GM20431 (cell line): Measurements from ENCODE around the gene ZNF880.
"Not testable (repeated sequence)": the region's sequence is repeated elsewhere in the genome, so short reads cannot be mapped to it uniquely, and the experiment has no call there.

ENCODE experiments used
- in situ Hi-C: fragments of 300-500 bp; cut with MseI, MboI; formaldehyde crosslinking; loops from one replicate; pipeline ENCODE4 v1.15.0; 2020; ENCODE audit warnings: low sequenced_read_pairs; ENCODE audit not compliant: unreplicated experiment

The ZNF880 gene

DNA sequence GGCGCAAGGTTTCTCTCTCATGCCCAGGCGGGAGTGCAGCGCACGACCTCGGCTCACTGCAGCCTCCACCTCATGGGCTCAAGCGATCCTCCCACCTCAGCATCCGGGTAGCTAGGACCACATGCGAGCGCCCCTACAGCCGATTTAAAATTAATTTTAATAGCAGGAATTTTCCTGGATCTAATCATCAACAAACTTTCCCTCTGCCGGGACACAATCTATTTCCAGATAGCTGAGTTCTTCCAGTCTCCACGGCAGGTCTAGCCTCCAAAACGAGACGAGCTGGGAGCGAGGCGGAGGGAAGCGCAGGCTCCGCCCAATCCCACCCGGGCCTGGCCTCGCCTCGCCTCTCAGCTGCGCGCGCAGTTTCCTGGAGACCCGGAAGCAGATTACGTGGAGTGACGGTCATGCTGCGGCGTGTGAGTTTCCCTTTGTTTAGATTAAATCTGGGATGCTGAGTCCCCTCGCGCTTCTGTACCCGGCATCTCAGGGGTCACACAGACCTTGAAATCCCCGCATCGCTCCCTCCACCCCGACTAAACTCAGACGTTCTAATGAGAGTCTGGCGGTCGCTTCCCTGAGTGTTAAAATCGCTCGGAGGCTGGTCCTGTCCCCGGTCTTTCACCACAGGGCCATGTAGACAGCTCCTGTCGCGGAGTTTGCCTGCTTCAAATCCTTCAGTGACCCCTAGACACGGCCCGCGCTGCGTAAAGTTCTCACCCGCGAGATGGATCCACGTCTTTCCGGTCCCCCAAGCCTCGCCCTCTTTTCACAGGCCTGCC is at the start of gene ZNF880:
TSS of gene ZNF880 (plus strand) at position 365 of the 782 bp plus-strand sequence. CDS start at position 408, 43 bp downstream.
- in situ Hi-C loops, result no loop called here

DNA sequence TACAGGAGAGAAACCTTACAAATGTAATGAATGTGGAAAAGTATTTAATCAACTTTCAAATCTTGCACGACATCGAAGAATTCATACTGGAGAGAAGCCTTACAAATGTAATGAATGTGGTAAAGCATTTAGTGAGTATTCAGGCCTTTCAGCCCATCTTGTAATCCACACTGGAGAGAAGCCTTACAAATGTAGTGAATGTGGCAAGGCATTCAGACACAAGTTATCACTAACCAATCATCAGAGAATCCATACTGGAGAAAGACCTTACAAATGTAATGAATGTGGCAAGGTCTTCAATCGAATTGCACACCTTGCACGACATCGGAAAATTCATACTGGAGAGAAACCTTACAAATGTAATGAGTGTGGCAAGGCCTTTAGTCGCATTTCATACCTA is 47.3 kb upstream of the ZNF880 start:
- in situ Hi-C loops, result no loop called here

DNA sequence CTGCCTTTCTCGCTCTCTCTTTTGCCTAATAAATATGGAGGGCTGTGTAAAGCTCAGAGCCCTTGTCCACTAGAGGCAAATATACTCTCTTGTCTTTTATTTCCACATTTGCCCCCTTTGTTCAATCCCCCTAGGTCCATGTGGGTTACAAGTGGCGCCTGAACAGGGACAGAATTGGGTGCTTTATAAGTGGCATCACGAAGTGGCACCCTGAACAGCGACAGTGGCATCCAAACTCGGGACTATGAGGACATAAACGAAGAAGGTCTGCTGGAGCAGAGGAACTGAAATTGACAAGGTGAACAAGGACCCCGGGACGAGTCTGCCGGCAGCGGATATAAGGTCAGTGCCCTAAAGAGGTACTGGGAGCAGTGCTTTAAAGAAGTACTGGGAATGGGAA is 38.0 kb upstream of the ZNF880 start:
- in situ Hi-C loops, result no loop called here

DNA sequence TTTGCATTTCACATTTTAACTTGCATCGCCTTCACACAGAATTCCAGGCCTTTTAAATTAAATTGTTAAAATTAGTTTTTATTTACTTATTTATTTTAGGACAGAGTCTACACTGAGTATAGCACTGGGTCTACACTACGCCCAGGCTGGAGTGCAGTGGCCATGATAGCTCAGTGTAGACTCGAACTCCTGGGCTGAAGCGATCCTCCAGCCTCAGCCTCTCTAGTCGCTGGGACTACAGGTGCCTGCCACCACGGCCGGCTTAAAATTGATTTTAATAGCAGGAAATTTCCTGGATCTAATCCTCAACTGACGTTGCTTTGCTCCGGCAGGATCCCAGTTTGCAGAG is 34.0 kb upstream of the ZNF880 start:
- in situ Hi-C loops, result no loop called here

DNA sequence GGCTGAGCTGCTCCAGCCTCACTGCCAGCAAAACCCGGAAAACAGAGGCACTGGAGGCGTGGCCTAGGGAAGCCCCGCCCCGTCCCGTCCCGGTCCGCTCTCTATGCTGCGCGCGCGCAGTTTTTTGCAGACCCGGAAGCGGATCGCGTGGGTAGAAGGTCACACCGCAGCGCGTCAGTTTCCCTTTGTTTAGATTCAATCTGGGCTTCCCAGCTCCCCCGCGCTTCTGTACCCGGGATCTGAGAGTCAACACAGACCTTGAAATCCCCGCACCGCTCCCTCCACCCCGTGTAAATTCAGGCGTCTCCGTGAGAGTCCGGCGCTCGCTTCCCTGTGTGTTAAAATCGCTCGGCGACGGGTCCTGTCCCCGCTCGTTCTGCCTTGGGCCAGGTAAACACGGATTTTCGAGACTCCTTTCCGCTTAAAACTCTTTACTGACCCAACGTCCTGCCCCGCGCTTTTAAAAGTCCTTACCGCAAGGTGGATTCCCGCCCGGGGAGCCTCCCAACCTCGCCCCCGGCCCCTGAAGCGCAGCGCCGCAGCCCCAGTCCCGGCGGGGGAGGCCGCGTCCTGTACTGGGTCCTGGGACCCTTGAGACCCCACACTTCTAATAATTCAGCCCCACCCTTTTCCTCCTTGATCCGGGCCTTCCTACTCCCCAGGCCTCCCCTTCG is 33.5 kb upstream of the ZNF880 start, which contains the start of gene ZNF610:
TSS of gene ZNF610 (plus strand) at position 127 of the 674 bp plus-strand sequence. CDS start 12,930 bp downstream, outside the sequence.
- in situ Hi-C loops, result no loop called here

DNA sequence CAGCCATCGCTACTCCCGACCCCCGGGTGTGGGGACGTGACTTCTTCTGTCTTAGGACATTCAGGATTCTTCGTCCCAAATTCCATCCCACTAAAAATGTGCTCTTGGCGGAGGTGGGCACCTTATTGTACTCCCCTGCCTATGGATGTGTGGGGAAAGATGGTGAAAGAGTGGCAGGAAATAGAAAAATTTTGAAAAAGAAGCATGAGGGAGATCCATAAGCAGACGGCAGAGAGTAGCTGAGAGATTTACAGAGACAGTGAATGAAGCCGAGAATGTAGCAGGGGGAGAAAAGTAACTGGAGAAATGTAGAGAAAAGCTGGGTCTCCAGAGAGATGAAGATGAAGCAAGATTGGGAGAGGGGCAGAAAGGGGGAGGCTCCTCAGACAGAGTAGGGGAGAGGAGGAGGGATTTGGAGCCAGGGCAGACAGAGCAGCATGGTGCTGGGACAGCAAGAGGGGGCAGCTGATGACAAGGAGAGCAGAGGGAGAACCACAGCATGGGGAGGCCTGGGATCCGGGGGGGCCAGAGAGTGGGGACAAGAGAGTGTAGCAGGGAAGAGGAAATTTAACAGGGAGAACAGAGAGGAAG is 32.8 kb upstream of the ZNF880 start:
- in situ Hi-C loops, result no loop called here

DNA sequence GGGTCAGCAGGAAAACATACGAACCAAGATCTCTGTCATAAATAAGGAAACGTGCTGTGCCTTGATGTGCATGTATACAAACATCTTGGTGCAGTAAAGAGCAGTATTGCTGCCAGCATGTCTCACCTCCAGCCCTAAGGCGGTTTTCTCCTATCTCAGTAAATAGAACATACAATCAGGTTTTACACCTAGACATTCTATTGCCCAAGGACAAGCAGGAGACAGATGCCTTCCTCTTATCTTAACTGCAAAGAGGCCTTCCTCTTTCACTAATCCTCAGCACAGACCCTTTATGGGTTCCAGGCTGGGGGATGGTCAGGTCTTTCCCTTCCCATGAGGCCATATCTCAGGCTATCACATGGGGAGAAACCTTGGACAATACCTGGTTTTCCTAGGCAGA is 30.7 kb upstream of the ZNF880 start:
- in situ Hi-C loops, result not testable (repeated sequence)

DNA sequence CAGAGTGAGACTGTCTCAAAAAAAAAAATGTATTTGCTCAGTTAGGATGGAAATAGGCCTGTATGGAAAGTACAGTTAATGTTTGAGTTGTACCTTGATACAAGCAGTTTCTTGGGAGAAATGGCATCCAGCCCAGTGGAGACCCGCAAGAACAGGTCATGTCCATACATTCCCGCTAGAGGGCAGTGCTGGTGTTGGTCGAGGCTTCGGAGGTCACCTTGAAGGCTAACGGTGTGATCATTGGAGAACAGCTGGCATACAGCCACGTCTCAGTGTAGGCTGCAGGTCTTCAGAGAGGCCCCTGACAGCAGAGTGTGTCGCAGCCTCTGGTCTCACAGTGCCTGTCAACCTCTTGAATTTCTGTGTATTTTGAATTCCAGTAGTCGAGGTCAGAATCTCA is 26.2 kb upstream of the ZNF880 start:
- in situ Hi-C loops, result no loop called here

DNA sequence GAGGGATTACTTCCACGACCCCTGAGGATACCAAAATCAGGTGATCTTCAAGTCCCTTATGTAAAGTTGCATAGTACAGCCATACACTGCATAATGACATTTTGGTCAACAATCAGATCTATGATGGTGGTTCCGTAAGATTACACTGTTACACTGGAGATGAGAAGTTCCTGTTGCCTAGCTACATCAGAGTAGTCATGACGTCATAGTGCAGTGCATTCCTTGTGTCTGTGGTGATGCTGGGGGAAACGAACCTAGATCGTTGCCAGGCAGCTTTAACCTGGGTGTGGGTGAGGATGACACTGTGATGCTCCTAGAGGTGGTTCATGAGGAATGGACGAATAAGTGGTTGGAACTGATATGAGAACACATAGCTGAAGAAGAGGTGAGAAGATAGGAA is 24.6 kb upstream of the ZNF880 start:
- in situ Hi-C loops, result no loop called here

DNA sequence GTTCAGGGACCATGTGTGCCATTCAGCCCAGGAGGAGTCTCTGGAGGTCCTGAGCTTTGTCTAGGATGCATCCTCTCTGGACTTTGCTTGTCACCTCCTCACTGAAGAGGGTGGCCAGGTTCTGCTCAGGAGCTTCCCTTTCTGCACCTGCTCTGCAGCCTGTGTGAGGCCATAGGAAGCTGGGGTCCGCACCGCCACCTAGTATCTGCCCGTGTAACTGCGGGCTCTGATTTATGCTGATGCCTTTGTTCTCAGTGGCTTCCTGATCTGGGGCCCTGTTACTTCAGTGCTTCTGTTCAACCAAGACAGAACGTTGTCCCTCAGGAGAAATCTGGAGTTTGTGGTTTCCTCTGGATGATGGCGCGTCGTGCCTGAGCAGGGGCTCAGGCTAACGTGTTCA is 18.2 kb upstream of the ZNF880 start:
- in situ Hi-C loops, result no loop called here

DNA sequence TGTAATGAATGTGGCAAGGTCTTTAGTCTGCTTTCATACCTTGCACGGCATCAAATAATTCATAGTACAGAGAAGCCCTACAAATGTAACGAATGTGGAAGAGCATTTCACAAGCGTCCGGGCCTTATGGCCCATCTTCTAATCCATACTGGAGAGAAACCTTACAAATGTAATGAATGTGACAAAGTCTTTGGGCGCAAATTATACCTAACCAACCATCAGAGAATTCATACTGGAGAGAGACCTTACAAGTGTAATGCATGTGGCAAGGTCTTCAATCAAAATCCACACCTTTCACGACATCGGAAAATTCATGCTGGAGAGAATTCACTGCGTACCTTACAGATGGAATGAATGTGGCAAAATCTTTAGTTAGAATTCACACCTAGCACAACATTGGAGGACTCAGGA is 3.3 kb upstream of the ZNF880 start:
- in situ Hi-C loops, result no loop called here

DNA sequence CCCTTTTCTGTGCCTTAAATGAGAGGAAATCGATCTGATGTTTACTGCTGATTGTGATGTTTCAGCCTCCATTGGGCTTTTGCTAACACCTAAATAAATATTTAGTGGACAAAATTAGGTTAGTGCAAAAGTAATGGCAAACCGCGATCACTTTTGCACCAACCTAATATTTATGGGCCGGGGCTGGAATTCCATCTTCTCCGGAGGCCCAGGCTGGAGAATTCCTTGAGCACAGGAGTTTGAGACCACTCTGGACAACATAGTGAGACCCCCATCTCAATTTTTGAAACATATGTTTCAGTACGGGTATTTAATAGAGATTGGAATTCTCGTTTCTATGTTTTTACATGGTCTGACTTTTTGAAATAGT is 603 bp downstream of the ZNF880 start:
- in situ Hi-C loops, result no loop called here

DNA sequence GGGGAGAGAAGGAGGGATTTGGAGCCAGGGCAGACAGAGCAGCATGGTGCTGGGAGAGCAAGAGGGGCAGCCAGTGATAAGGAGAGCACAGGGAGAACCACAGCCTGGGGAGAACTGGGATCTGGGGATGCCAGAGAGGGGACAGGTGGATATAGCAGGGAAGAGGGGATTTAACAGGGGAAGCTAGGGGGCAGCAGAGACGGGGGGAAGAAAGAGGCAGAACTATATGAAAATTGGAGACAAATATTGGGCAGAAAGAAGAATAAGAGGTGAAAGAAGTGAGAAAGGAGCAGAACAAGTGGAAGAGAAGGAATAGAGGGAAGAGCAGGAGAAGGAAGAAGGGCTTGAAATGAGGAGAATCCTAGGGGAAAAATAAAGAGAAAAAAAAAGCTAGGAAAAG is 21.4 kb downstream of the ZNF880 start:
- in situ Hi-C loops, result no loop called here

DNA sequence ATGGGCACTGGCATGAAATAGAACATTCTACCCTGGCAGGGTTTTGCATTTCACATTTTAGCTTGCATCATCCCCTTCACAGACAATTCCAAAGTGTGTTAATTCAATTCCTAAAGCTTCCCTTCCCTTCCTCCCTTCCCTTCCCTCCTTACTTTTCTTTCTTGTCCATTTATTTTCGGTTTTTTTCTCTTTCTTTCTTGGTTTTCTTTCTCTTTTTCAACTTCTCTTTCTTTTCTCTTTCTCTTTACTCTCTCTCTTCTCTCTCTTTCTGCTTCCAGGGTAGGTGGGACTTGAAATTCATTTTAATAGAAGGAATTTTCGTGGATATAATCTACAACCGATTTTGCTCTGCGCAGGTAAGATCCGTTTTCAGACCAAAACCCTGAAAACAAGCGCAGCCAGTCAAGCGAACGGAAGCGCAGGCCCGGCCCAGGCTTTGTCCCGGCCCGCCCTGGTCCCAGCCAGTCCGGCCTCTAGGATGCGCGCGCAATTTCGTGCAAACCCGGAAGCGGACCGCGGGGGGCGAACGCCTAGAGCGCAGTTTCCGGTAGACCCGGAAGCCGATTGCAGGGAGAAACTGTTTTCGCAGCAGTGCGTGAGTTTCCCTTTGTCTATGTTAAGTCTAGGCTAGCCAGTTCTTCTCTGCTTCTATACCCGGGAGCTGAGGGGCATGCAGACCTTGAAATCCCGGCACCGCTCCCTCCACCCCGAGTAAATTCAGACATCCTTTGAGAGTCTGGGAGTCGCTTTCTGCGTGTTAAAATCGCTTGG is 27.8 kb downstream of the ZNF880 start, which contains the start of gene ZNF528:
TSS of gene ZNF528 (plus strand) at position 540 of the 771 bp plus-strand sequence. CDS start 4,165 bp downstream, outside the sequence.
- in situ Hi-C loops, result no loop called here

DNA sequence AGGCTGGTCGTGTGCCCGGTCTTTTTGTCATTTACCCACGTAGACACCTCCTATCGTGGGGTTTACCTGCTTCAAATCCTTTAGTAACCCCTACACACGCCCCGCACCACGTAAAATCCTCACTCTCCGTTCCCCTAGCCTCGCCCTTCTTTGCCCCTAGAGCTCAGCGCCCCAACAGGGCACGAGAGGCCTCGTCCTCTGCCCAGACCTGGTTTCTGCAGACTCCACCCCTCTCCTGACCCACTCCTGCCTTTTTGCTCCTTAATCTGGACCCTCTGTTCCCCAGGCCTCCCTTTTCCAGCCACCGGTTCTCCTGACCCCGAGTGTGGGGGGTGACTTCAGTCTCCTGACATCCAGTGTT is 28.3 kb downstream of the ZNF880 start:
- in situ Hi-C loops, result no loop called here

DNA sequence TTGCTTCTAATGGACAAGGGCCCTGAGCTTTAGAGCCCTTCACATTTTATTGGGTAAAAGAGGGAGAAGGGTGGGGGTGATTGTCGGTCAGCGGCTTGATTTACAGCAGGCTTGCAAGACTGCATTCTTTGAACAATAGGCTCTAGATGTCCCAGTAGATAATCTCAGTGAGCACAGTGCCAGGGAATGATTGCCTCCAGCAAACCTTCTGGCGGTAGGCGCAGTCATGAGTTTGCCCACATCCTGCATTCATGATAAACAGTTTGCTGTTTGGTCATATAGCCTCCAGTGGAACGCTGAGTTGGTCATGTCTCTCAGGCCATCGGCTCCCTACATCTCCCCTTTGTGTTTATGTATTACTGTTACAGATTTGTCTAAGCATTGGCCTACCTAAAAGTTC is 40.6 kb downstream of the ZNF880 start:
- in situ Hi-C loops, result no loop called here

DNA sequence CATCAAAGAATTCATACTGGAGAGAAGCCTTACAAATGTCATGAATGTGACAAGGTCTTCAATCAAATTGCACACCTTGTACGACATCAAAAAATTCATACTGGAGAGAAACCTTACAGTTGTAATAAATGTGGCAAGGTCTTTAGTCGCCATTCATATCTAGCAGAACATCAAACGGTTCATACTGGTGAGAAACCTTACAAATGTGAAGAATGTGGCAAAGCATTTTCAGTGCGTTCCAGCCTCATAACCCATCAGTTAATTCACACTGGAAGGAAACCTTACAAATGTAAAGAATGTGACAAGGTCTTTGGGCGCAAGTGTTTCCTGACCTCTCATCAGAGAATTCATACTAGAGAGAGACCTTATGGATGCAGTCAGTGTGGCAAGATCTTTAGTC is 46.0 kb downstream of the ZNF880 start:
- in situ Hi-C loops, result no loop called here

DNA sequence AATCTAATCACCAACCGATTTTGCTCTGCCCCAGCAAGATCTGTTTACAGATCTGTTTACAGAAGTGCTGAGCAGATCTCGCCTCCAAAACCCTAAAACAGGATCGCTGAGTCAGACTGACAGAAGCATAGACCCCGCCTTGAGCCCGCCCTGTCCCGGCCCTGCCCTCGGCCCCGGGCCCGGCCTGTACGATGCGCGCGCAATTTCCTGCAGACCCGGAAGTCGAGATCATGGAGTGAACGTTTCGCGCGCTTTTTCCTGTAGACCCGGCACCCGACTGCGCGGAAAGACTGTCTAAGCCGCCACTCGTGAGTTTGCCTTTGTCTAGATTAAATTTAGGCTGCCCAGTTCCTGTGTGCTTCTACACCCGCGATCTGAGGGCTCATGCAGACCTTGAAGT is 59.2 kb downstream of the ZNF880 start, which contains the start of gene ZNF534:
TSS of gene ZNF534 (plus strand) at position 212 of the 400 bp plus-strand sequence. CDS start 2,327 bp downstream, outside the sequence.
- in situ Hi-C loops, result no loop called here
